HUES48 (cell line): Measurements from ENCODE around the gene SLAIN1.

Source experiments
- H3K27ac ChIP-seq: one replicate; pipeline ENCODE4 v1.7.0; 2013; ENCODE audit warnings: low read depth, low read length, inconsistent platforms
- H3K27me3 ChIP-seq: 2 replicates; pipeline ENCODE4 v1.6.1; 2013; ENCODE audit warnings: mild to moderate bottlenecking, low read length; ENCODE audit not compliant: control insufficient read depth, insufficient read depth
- H3K36me3 ChIP-seq: 2 replicates; pipeline ENCODE4 v1.6.1; 2013; ENCODE audit warnings: low read length; ENCODE audit not compliant: control insufficient read depth, insufficient read depth
- H3K4me1 ChIP-seq: 2 replicates; pipeline ENCODE4 v1.6.1; 2013; ENCODE audit warnings: mild to moderate bottlenecking, low read length; ENCODE audit not compliant: control insufficient read depth, insufficient read depth
- H3K4me3 ChIP-seq: 2 replicates; pipeline ENCODE4 v1.5.1; 2013; ENCODE audit warnings: mild to moderate bottlenecking, low read depth, low read length
- H3K9ac ChIP-seq: 2 replicates; pipeline ENCODE4 v1.6.1; 2013; ENCODE audit warnings: mild to moderate bottlenecking, low read depth, low read length, moderate library complexity
- H3K9me3 ChIP-seq: 2 replicates; pipeline ENCODE4 v1.6.1; 2013; ENCODE audit warnings: low read length; ENCODE audit not compliant: control insufficient read depth, insufficient read depth

SLAIN1 gene

DNA sequence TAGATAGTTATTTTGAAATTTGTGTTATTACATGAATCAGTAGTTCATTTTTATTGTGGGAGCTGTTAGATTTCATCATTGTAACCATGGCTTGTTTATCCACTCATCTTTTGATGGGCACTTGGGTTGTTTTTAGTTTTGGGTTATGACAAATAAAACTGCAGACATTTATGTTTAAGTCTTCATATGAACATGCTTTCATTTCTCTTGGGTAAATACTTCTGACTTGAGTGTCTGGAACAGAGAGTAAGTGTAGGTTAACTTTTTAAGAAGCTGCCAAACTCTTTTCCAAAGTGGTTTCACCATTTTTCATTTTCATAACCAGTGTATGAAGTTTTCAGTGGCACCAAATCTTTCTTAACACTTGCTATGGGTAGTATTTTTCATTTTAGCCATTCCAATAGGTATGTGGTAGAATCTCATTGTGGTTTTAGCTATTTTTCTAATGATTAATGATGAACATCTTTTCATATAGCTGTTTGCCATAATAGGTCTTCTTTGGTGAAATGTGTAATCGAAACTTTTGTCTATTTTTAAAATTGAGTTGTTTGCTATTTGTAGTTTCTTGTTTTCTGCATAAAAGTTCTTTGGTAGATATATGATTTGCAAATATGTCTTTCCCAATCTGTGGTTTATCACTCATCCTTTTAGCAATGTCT, 17.9 kb downstream of the SLAIN1 start:
- Histone ChIP-seq H3K9me3 (peaks cover 5% of the 10 kb centered on the region; the same call in 1 of the 2 replicates), H3K27me3 (no peaks in the 10 kb centered on the region), H3K4me3 (no peak overlapping the region), H3K9ac (no peak overlapping the region), H3K27ac (no peak overlapping the region), H3K36me3 (peaks cover 10% of the 10 kb centered on the region), H3K4me1 (peaks cover 19% of the 10 kb centered on the region; the same call in 1 of the 2 replicates)

DNA sequence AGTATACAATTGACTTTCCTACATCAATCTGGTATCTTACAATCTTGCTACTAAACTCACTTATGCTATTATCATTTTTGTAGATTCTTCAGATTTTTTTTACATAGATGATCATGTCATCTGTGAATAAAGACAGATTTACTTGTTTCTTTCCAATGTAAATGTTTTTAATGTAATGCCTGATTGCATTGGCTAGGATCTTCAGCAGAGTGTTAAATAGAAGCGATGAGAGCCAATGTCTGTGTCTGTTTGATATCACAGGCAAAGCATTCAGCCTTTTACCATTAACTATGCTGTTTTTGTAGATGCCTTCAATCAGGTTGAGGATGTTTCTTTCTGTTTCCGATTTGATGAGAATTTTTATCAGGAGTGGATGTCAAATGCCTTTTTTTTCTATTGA, 19.2 kb downstream of the SLAIN1 start:
- H3K4me3 ChIP-seq: no peak overlapping the region

DNA sequence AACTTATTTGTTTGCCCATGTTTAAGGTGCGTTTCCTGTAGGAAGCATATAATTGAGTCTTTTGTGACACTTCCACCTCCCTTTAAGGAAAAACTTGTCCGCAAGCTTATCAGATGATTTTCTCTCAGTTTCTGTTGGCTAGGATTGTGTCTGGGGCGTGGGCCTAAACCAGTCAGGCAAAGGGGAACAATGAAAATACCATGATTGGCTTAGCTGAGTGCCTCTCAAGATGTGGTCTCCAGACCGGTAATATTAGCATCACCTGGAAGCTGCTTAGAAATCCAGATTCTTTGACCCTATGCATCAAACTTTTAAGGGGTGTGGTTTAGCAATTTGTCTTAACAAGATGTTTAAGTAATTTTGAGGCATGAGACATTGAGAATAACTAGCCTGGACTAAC, 20.0 kb downstream of the SLAIN1 start:
- H3K27ac ChIP-seq: no peak overlapping the region
- H3K4me3 ChIP-seq: no peak overlapping the region
- H3K9me3 ChIP-seq: no peaks in the 10 kb centered on the region
- H3K4me1 ChIP-seq: peaks cover 19% of the 10 kb centered on the region; the same call in 1 of the 2 replicates
- H3K9ac ChIP-seq: no peak overlapping the region
- no peaks in the 10 kb centered on the region for H3K27me3 ChIP-seq
- peaks cover 27% of the 10 kb centered on the region for H3K36me3 ChIP-seq

More for the DNA sequence above, 19.2 kb downstream of the SLAIN1 start:
- no peaks in the 10 kb centered on the region for H3K27me3 ChIP-seq
- H3K9ac ChIP-seq: no peak overlapping the region
- no peaks in the 10 kb centered on the region; the same call in 1 of the 2 replicates for H3K9me3 ChIP-seq
- H3K27ac ChIP-seq: no peak overlapping the region
- H3K4me1 ChIP-seq: peaks cover 19% of the 10 kb centered on the region; the same call in 1 of the 2 replicates
- peaks cover 23% of the 10 kb centered on the region for H3K36me3 ChIP-seq

DNA sequence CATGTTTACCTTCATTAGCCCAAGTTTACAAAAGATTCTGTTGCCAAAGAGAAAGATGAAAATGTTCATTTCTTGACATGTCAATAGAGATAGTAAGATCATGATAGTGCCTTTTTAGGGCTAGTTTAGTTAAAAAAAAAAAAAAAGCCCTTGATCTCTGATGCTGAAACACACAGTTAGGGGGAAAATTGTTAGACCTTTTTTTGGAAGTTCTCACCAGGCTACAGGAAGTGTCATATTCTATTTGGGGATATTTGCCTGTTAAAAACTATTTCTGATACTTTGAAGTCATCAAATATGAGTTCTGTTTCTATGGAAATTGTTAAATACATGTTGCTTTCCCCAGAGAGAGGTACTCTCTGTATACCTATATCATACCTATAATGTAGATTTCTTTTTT, 21.6 kb downstream of the SLAIN1 start:
- H3K27ac ChIP-seq: no peak overlapping the region
- no peaks in the 10 kb centered on the region for H3K9me3 ChIP-seq
- no peaks in the 10 kb centered on the region for H3K27me3 ChIP-seq
- peaks cover 27% of the 10 kb centered on the region for H3K36me3 ChIP-seq
- H3K9ac ChIP-seq: no peak overlapping the region
- no peak overlapping the region for H3K4me3 ChIP-seq
- H3K4me1 ChIP-seq: peaks cover 19% of the 10 kb centered on the region; the same call in 1 of the 2 replicates

DNA sequence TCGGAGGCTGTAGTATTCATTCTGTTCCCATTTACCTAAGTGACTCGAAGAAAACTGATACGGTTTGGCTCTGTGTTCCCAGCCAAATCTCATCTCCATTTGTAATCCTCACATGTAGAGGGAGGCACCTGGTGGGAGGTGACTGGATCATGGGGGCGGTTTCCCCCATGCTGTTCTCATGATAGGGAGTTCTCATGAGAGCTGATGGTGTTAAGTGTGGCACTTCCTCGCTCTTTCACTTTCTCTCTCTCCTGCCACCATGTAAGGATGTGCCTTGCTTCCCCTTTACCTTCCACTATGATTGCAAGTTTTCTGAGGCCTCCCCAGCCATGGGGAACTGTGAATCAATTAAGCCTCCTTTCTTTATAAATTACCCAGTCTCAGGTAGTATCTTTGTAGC, 23.5 kb downstream of the SLAIN1 start:
- H3K4me1 ChIP-seq: peaks cover 24% of the 10 kb centered on the region
- no peak overlapping the region for H3K27ac ChIP-seq
- no peaks in the 10 kb centered on the region for H3K9me3 ChIP-seq
- H3K9ac ChIP-seq: no peak overlapping the region
- no peak overlapping the region for H3K4me3 ChIP-seq
- peaks cover 38% of the 10 kb centered on the region for H3K36me3 ChIP-seq
- H3K27me3 ChIP-seq: no peaks in the 10 kb centered on the region

DNA sequence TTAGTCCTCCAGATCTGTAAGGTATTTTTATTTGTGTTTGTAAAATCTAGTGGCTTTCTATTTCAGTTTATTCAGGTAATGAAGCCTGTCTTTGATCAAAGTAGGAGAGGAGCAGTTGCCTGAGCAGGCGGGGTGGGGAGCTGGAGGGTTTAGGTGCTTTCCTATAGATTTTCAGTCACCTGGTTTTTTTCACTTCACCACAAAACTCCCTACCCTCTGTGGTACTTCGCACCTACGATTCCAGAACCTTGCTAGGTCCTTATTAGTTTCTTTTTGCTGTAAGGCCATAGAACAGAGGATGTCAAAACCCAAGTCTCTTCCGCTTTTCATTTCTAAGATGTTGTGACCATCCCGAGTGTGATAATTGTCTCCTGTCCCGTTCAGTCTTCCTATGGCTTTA, 26.6 kb downstream of the SLAIN1 start:
- Histone ChIP-seq H3K9me3 (no peaks in the 10 kb centered on the region), H3K4me3 (no peak overlapping the region), H3K27me3 (no peaks in the 10 kb centered on the region), H3K9ac (no peak overlapping the region), H3K4me1 (peaks cover 18% of the 10 kb centered on the region), H3K27ac (no peak overlapping the region), H3K36me3 (peaks cover 50% of the 10 kb centered on the region)

DNA sequence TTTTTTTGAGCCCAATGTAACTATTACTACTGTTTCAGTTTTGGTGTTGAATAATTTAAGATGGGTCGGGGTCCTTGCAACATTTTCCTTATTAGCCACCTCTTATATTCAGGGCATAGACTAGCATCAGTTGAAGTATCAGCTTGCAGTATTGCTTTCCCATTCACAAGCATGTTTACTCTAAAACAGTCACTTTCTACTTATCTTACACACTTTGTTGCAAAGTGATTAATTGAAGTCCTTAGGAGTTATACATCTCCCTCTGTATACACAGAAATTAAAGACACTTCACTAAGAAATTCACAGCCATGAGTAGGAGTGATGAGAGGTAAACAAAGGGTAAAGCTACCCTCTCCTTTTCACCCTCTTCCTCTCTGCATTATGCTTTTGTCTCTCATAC, 27.6 kb downstream of the SLAIN1 start:
- Histone ChIP-seq H3K4me3 (no peak overlapping the region), H3K9me3 (no peaks in the 10 kb centered on the region), H3K27ac (no peak overlapping the region), H3K27me3 (no peaks in the 10 kb centered on the region), H3K9ac (no peak overlapping the region), H3K36me3 (peaks cover 42% of the 10 kb centered on the region), H3K4me1 (peaks cover 28% of the 10 kb centered on the region)

DNA sequence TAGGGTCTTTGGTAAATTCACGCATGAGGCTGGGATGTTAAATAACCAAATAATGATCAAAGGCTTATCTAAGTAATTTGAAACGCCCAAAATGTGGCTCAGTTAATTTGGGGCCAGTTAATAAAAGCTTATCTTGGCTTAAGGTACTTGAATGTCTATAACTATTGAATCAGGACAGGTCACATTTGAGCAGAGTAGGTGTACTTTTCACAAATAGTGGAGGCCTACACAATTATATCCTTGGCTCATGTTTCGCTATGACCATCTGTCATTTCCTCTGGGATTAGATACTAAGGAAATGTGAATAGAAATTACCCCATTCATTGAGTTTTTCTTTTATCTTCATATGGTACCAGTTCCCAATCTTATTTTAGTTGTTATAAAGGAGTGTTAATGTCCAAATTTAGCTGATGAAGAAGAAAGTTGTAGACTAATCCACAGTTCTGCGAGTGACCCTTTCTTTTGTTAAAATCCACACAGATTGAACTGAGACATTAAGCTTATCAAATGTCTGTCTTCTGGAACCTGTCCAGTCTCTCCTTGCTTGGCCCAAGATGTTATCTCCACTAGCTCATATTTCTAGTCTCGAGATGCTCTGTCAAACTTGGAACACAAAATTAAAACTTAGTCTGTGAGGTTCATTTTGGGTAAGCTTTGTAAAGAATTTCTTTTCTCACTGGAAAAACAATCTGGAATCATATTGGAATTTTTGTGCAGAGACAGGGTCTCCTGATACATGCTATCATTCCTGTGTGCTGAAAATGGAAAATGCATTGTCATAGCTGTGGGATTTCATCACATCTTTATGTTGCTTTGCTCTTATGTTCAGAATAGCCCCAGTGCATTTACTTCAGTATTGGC, 31.0 kb downstream of the SLAIN1 start:
- H3K27me3 ChIP-seq: no peaks in the 10 kb centered on the region
- H3K4me1 ChIP-seq: peaks cover 37% of the 10 kb centered on the region
- H3K27ac ChIP-seq: no peak overlapping the region
- H3K36me3 ChIP-seq: peaks cover 29% of the 10 kb centered on the region
- H3K4me3 ChIP-seq: no peak overlapping the region
- H3K9me3 ChIP-seq: no peaks in the 10 kb centered on the region
- no peak overlapping the region for H3K9ac ChIP-seq

DNA sequence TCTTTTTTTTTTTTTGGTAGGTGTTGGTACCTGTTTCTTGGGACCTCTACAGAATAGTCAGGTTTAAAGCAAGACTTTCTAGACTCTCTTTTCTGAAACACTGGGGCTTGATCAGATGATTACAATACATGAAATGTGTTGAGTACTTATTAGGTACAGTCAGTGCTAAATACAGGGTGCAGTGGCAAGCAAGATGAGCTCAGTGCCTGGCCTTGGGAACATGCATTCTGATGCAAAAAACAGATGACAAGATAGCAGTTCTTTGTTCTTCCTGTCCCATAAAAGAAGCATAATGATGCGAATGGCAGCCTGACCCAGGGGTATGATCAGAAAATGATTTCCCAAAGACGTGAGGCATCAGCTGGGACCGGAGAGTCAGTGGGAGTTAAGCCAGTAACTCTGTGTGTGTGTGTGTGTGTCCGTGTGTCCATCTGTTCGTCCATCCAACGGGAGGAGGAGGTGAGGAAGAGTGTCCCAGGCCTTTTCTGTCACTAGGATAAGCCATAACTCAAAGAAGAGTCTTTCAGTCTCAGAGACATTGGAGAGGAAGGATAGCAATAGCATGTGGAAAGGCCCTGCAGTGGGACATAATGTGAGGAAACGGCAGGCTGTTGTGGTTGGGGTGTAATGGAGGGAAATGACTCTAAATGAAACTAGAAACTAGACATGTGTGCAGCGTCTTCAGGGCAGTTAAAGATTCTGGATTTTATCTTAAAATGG, 32.2 kb downstream of the SLAIN1 start:
- no peak overlapping the region for H3K27ac ChIP-seq

DNA sequence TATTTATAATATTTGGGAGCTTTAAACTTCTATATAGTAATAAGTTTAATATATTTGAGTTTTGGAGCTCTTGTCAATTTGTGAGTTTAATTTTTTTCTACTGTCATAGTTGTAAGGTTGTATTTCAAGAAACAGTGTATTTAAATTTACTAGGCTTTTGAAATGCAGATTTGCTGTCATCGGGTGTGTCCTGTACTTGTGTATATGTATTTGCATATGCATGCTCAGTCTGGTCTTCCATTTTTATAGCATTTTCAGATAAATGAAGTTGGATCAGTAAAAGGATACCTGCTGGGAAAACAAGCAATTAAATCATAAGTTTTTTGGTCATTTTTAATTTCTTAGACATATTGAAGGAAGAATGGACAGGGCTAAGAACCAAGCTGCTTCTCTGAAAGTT, 33.1 kb downstream of the SLAIN1 start:
- Histone ChIP-seq H3K27me3 (no peaks in the 10 kb centered on the region), H3K9me3 (no peaks in the 10 kb centered on the region), H3K27ac (no peak overlapping the region), H3K36me3 (peaks cover 21% of the 10 kb centered on the region), H3K4me1 (peaks cover 30% of the 10 kb centered on the region), H3K9ac (no peak overlapping the region), H3K4me3 (no peak overlapping the region)

More for the DNA sequence above, 32.2 kb downstream of the SLAIN1 start:
- Histone ChIP-seq H3K27me3 (no peaks in the 10 kb centered on the region), H3K4me1 (peaks cover 40% of the 10 kb centered on the region), H3K9me3 (no peaks in the 10 kb centered on the region), H3K9ac (no peak overlapping the region), H3K36me3 (peaks cover 26% of the 10 kb centered on the region), H3K4me3 (no peak overlapping the region)
